Astrocyte (in vitro differentiated cells and primary cell): ENCODE measurements around the gene CD99. TPM values are rescaled to one million over a fixed set of nuclear protein-coding genes. Genes with fewer than 3 reads are reported as not detected.

Experiments used
- DNase-seq: peaks from one replicate; pipeline ENCODE4 v3.0.0-alpha.2; 2010; ENCODE audit warnings: low read depth
- FAIRE-seq: peaks from 2 replicates; lab custom pipeline; 2011; peaks lifted over from hg19 to GRCh38; lab: Jason Lieb, UNC
- H2AFZ ChIP-seq: 2 replicates; pipeline ENCODE4 v1.6.0; 2012; ENCODE audit warnings: low read depth, low read length, inconsistent platforms
- H3K27ac ChIP-seq: 2 replicates; pipeline ENCODE4 v1.5.1; 2011; ENCODE audit warnings: low read depth, low read length, inconsistent platforms
- H3K27me3 ChIP-seq: 2 replicates; pipeline ENCODE4 v1.6.0; 2011; ENCODE audit warnings: low read length, inconsistent platforms; ENCODE audit not compliant: insufficient read depth
- H3K36me3 ChIP-seq: 2 replicates; pipeline ENCODE4 v1.5.1; 2011; ENCODE audit warnings: low read length, inconsistent platforms; ENCODE audit not compliant: insufficient read depth
- H3K4me1 ChIP-seq: 2 replicates; pipeline ENCODE4 v1.5.1; 2011; ENCODE audit warnings: low read length, inconsistent platforms; ENCODE audit not compliant: insufficient read depth
- H3K4me2 ChIP-seq: 2 replicates; pipeline ENCODE4 v1.6.0; 2012; ENCODE audit warnings: low read length, inconsistent platforms
- H3K4me3 ChIP-seq: 2 replicates; pipeline ENCODE4 v1.5.1; 2011; ENCODE audit warnings: low read depth, mild to moderate bottlenecking, low read length, inconsistent platforms; ENCODE audit not compliant: insufficient read depth
- H3K79me2 ChIP-seq: 2 replicates; pipeline ENCODE4 v1.6.0; 2012; ENCODE audit warnings: mild to moderate bottlenecking, low read length, inconsistent platforms; ENCODE audit not compliant: insufficient read depth
- H3K9ac ChIP-seq: 2 replicates; pipeline ENCODE4 v1.6.0; 2012; ENCODE audit warnings: mild to moderate bottlenecking, low read length, inconsistent platforms
- H3K9me3 ChIP-seq: 2 replicates; pipeline ENCODE4 v1.5.1; 2012; ENCODE audit warnings: low read depth, mild to moderate bottlenecking, low read length, inconsistent platforms; ENCODE audit not compliant: insufficient read depth
- H4K20me1 ChIP-seq: 2 replicates; pipeline ENCODE4 v1.6.0; 2012; ENCODE audit warnings: low read length, inconsistent platforms; ENCODE audit not compliant: insufficient read depth
- H3K27ac Mint-ChIP-seq: one replicate; pipeline ENCODE4 v1.8.0; 2021; ENCODE audit warnings: mild to moderate bottlenecking, mixed read lengths; ENCODE audit not compliant: unreplicated experiment
- H3K27me3 Mint-ChIP-seq: one replicate; pipeline ENCODE4 v1.8.0; 2021; ENCODE audit warnings: low read depth, mixed read lengths; ENCODE audit not compliant: unreplicated experiment
- H3K36me3 Mint-ChIP-seq: one replicate; pipeline ENCODE4 v1.8.0; 2021; ENCODE audit warnings: low read depth, mixed read lengths; ENCODE audit not compliant: unreplicated experiment
- H3K4me1 Mint-ChIP-seq: one replicate; pipeline ENCODE4 v1.8.0; 2021; ENCODE audit warnings: low read depth, mixed read lengths; ENCODE audit not compliant: unreplicated experiment
- H3K4me3 Mint-ChIP-seq: one replicate; pipeline ENCODE4 v1.8.0; 2021; ENCODE audit warnings: mild to moderate bottlenecking, moderate library complexity, mixed read lengths; ENCODE audit not compliant: unreplicated experiment
- H3K9me3 Mint-ChIP-seq: one replicate; pipeline ENCODE4 v1.8.0; 2021; ENCODE audit warnings: mild to moderate bottlenecking, mixed read lengths; ENCODE audit not compliant: unreplicated experiment
- CTCF ChIP-seq: IDR thresholded peaks from 2 replicates; pipeline ENCODE4 v1.5.1; 2011; ENCODE audit warnings: low read depth, mild to moderate bottlenecking, inconsistent platforms, low read length, moderate library complexity; ENCODE audit not compliant: insufficient read depth
- EZH2 ChIP-seq: IDR thresholded peaks from 2 replicates; pipeline ENCODE4 v1.6.1; 2012; ENCODE audit warnings: mild to moderate bottlenecking, low read length, inconsistent platforms; ENCODE audit not compliant: insufficient read depth
- total RNA-seq: library from RNA; stranded (reverse); gene quantifications from 2 replicates; pipeline ENCODE4 v1.2.1, GENCODE V29; 2021

CD99 gene
- total RNA-seq, 1 donor from 2014 or later: 448 TPM

DNA sequence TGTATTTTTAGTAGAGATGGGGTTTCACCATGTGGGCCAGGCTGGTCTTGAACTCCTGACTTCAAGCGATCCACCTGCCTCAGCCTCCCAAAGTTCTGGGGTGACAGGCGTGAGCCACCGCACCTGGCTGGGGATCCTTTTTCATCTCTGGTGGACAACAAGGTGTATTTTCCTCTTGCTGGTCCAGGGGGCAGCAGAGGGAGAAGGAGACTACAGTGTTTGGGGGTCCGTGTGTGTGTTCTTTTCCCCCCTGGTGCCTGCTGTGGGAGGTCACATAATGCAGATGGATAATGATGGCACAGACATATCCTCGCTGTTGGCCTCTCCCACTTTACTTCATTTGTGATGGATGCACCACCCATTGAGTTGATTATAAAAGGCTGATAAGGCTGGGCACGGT is 39.0 kb upstream of the CD99 start:
- no peaks in the 10 kb centered on the region for H3K36me3 ChIP-seq
- no peaks in the 10 kb centered on the region for H3K4me1 Mint-ChIP-seq
- TF ChIP-seq CTCF: no peak
- no peak for TF ChIP-seq EZH2
- no peak overlapping the region for H3K9ac ChIP-seq
- no peaks in the 10 kb centered on the region for H3K27me3 ChIP-seq
- H3K4me1 ChIP-seq: no peaks in the 10 kb centered on the region
- no peak overlapping the region for H3K27ac ChIP-seq
- no peak overlapping the region for H3K4me2 ChIP-seq
- no peak for DNase-seq
- H3K79me2 ChIP-seq: no peaks in the 10 kb centered on the region
- no peak overlapping the region for H2AFZ ChIP-seq
- H3K4me3 ChIP-seq: no peak overlapping the region
- no peak for FAIRE-seq
- no peaks in the 10 kb centered on the region for H3K9me3 ChIP-seq
- peaks cover 10% of the 10 kb centered on the region for H3K36me3 Mint-ChIP-seq
- H4K20me1 ChIP-seq: no peaks in the 10 kb centered on the region
- no peak overlapping the region for H3K4me3 Mint-ChIP-seq
- peaks cover 8% of the 10 kb centered on the region for H3K27me3 Mint-ChIP-seq
- H3K9me3 Mint-ChIP-seq: peaks cover 2% of the 10 kb centered on the region
- no peak overlapping the region for H3K27ac Mint-ChIP-seq

DNA sequence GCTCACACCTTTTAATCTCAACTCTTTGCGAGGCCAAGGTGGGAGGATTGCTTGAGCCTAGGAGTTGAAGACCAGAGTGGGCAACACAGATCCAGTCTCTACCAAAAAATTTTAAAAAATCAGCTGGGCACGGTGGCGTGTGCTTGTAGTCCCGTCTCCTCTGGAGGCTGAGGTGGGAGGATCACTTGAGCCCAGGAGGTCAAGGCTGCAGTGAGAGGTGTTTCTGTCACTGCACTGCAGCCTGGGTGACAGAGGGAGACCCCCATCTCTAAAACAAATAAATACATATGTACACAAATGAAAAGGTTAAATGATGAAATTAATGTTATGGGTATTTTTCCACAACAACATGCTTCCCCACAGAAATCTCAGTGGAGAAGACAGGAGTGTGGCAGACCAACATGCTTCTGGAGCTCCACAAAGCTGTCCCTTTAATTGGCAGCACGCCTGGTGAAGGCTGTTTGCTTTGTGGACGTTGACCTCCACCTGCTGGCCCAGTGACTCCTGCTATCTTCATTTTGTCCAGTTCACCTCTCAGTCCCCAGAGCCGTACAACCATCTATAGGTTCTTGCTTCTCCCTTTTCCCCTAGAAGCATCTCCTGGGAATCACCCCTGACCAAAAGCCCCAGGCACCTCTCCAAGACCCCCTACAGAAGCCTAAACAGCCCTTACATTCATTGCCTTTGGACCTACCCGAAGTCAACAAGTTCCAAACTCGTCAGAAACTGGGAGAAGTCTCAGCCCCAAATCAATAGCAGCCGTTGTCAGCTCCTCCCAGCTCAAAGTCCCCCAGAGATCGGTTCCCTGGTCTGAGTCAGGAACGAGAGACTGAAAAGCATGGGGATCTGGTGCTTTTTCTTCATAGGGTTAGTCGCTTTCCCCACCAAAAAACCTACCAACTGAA is 36.4 kb upstream of the CD99 start:
- H3K9me3 Mint-ChIP-seq: peaks cover 2% of the 10 kb centered on the region
- no peak overlapping the region for H3K4me3 Mint-ChIP-seq
- Histone ChIP-seq H3K9ac (no peak overlapping the region), H3K4me2 (no peak overlapping the region), H3K27me3 (no peaks in the 10 kb centered on the region), H3K4me3 (no peak overlapping the region), H2AFZ (no peak overlapping the region), H3K79me2 (no peaks in the 10 kb centered on the region), H3K36me3 (no peaks in the 10 kb centered on the region), H4K20me1 (no peaks in the 10 kb centered on the region), H3K27ac (no peak overlapping the region), H3K4me1 (no peaks in the 10 kb centered on the region), H3K9me3 (no peaks in the 10 kb centered on the region)
- peaks cover 8% of the 10 kb centered on the region for H3K36me3 Mint-ChIP-seq
- peaks cover 8% of the 10 kb centered on the region for H3K27me3 Mint-ChIP-seq
- TF ChIP-seq CTCF (no peak), EZH2 (no peak)
- no peaks in the 10 kb centered on the region for H3K4me1 Mint-ChIP-seq
- H3K27ac Mint-ChIP-seq: no peak overlapping the region
- FAIRE-seq (no peak), DNase-seq (no peak)

DNA sequence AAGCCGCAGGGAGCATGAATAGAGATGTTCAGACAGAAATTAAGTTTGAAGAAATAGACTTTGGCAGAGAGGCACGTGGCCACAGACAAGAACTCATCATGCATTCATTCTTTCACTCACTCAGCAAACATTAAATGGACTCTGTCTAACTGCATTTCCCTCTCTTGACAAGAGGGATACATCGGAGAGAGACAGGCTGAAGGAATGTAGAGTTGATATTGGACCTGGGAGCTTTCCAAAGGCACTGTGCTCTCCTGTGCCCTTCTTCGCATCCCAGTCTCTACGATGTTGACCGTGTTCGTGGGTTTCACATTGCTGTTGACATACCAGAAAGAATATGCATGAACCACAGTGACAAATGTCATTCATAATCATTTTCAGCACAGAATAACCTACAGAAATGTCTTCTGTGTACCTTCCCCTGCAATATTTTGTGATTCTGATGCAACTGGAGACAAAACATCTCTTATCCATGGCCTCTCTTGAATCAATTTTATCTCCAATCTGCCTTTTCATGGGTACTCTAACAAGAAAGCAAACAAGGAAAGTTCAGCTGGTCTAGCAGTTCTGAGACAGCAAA is 34.7 kb upstream of the CD99 start:
- no peak overlapping the region for H3K27ac Mint-ChIP-seq
- Histone ChIP-seq H3K4me1 (no peaks in the 10 kb centered on the region), H3K9me3 (no peaks in the 10 kb centered on the region), H3K27ac (no peak overlapping the region), H3K4me2 (no peak overlapping the region), H3K36me3 (no peaks in the 10 kb centered on the region), H3K79me2 (no peaks in the 10 kb centered on the region), H3K4me3 (no peak overlapping the region), H2AFZ (no peak overlapping the region), H3K9ac (no peak overlapping the region), H4K20me1 (no peaks in the 10 kb centered on the region), H3K27me3 (no peaks in the 10 kb centered on the region)
- H3K36me3 Mint-ChIP-seq: peaks cover 6% of the 10 kb centered on the region
- TF ChIP-seq CTCF (no peak), EZH2 (no peak)
- H3K27me3 Mint-ChIP-seq: peaks cover 8% of the 10 kb centered on the region
- H3K4me1 Mint-ChIP-seq: no peaks in the 10 kb centered on the region
- H3K9me3 Mint-ChIP-seq: no peaks in the 10 kb centered on the region
- no peak for FAIRE-seq
- no peak overlapping the region for H3K4me3 Mint-ChIP-seq
- DNase-seq: no peak
